Endothelial cell of umbilical vein (primary cell): ENCODE data around the gene DYRK1A. TPM values are rescaled to one million over a fixed set of nuclear protein-coding genes. Genes with fewer than 3 reads are reported as not detected.

Source experiments
- BruUV-seq: library from RNA; stranded (reverse); fragments of 400-500 nt; replicated peaks from 2 replicates; lab custom pipeline; 2021; lab: Mats Ljungman, UMichigan
- CTCF ChIA-PET: fragments of 300-600, 350-600 bp; sonication (Branson Sonifier 250); formaldehyde crosslinking; loops from one replicate; lab custom pipeline; 2021; ENCODE audit warnings: antibody characterized with exemption, inconsistent platforms; lab: Charles Lee
- POLR2A ChIA-PET: fragments of 300-600, 350-600 bp; sonication (Branson Sonifier 250); formaldehyde crosslinking; loops from one replicate; lab custom pipeline; 2021; ENCODE audit warnings: antibody characterized with exemption, inconsistent platforms; lab: Charles Lee
- DNase-seq: peaks from one replicate; pipeline ENCODE4 v3.0.0-alpha.2; 2011; ENCODE audit warnings: low read depth, low spot score
- FAIRE-seq: peaks from 2 replicates; lab custom pipeline; 2011; peaks lifted over from hg19 to GRCh38; lab: Jason Lieb, UNC
- H2AFZ ChIP-seq: 2 replicates; pipeline ENCODE4 v1.6.0; 2012; ENCODE audit warnings: low read depth, low read length, control low read depth, inconsistent platforms
- H3K27ac ChIP-seq: 2 replicates; pipeline ENCODE4 v1.5.1; 2011; ENCODE audit warnings: low read depth, mild to moderate bottlenecking, control low read depth, low read length, moderate library complexity; ENCODE audit not compliant: insufficient read depth
- H3K27me3 ChIP-seq, 2 experiments: 2 replicates each; pipeline versions ENCODE4 v1.6.0 to v1.6.1; 2011; ENCODE audit warnings: low read length in 2 of 2, mixed read lengths in 1 of 2; ENCODE audit not compliant: control insufficient read depth in 2 of 2, insufficient read depth in 2 of 2
- H3K36me3 ChIP-seq, 2 experiments: 2 replicates in 1 of 2; 3 replicates in 1 of 2; pipeline ENCODE4 v1.5.1; 2011; ENCODE audit warnings: low read length in 2 of 2, mild to moderate bottlenecking in 1 of 2, moderate library complexity in 1 of 2; ENCODE audit not compliant: control insufficient read depth in 2 of 2, insufficient read depth in 2 of 2; ENCODE audit errors: extremely low read depth in 1 of 2
- H3K4me1 ChIP-seq: 3 replicates; pipeline ENCODE4 v1.5.1; 2011; ENCODE audit warnings: mild to moderate bottlenecking, low read length; ENCODE audit not compliant: control insufficient read depth, insufficient read depth; ENCODE audit errors: extremely low read depth
- H3K4me2 ChIP-seq: 2 replicates; pipeline ENCODE4 v1.6.1; 2011; ENCODE audit warnings: low read length, control low read depth, mixed read lengths; ENCODE audit not compliant: insufficient read depth
- H3K4me3 ChIP-seq, 3 experiments: fragments of 200-600 bp in 1 of 3; sonication (generic), shearing (Covaris generic) in 1 of 3; replicated peaks in 1 of 3; 2 replicates each; pipeline ENCODE4 v1.5.1; 2011 to 2016; ENCODE audit warnings: control low read depth in 3 of 3, low read length in 3 of 3, mild to moderate bottlenecking in 2 of 3, inconsistent platforms in 1 of 3, low read depth in 1 of 3, moderate library complexity in 1 of 3; ENCODE audit not compliant: insufficient read depth in 1 of 3
- H3K79me2 ChIP-seq: 2 replicates; pipeline ENCODE4 v1.6.0; 2012; ENCODE audit warnings: low read length, inconsistent platforms; ENCODE audit not compliant: control insufficient read depth, insufficient read depth
- H3K9ac ChIP-seq: replicated peaks from 2 replicates; pipeline ENCODE3; 2011; ENCODE audit warnings: low read length, control low read depth; ENCODE audit not compliant: insufficient read depth; ENCODE audit errors: extremely low read depth
- H3K9me1 ChIP-seq: replicated peaks from 3 replicates; pipeline ENCODE4 v1.6.0; 2011; ENCODE audit warnings: mild to moderate bottlenecking, low read length; ENCODE audit not compliant: control insufficient read depth, insufficient read depth; ENCODE audit errors: extremely low read depth
- H3K9me3 ChIP-seq: replicated peaks from 2 replicates; pipeline ENCODE4 v1.5.1; 2012; ENCODE audit warnings: low read length, inconsistent platforms; ENCODE audit not compliant: control insufficient read depth, insufficient read depth
- H4K20me1 ChIP-seq: replicated peaks from 2 replicates; pipeline ENCODE3; 2011; ENCODE audit warnings: mild to moderate bottlenecking, low read length; ENCODE audit not compliant: control insufficient read depth, insufficient read depth; ENCODE audit errors: extremely low read depth
- CTCF ChIP-seq, 2 donors: IDR thresholded peaks; 1 replicate in 1 of 2; 2 replicates in 1 of 2; pipeline ENCODE4 v1.5.1; 2011; ENCODE audit warnings: low read length in 2 of 2, mild to moderate bottlenecking in 2 of 2, moderate library complexity in 2 of 2, control low read depth in 1 of 2, inconsistent platforms in 1 of 2, low read depth in 1 of 2; ENCODE audit not compliant: insufficient read depth in 1 of 2; ENCODE audit errors: extremely low read depth in 1 of 2
- EZH2 ChIP-seq: IDR thresholded peaks from 2 replicates; pipeline ENCODE4 v1.6.1; 2012; ENCODE audit warnings: borderline replicate concordance, low read depth, mild to moderate bottlenecking, moderate library complexity, low read length, inconsistent platforms; ENCODE audit not compliant: severe bottlenecking
- FOS ChIP-seq: IDR thresholded peaks from 2 replicates; pipeline ENCODE4 v1.6.1; 2011; ENCODE audit warnings: mild to moderate bottlenecking, low read length, moderate library complexity, borderline replicate concordance; ENCODE audit not compliant: insufficient read depth
- GATA2 ChIP-seq: IDR thresholded peaks from 2 replicates; pipeline ENCODE4 v1.7.0; 2011; ENCODE audit warnings: low read depth, mild to moderate bottlenecking, moderate library complexity, mixed read lengths, low read length; ENCODE audit not compliant: insufficient read length, insufficient read depth
- JUN ChIP-seq: IDR thresholded peaks from 2 replicates; pipeline ENCODE4 v1.6.1; 2011; ENCODE audit warnings: borderline replicate concordance, low read depth; ENCODE audit not compliant: insufficient read length, insufficient read depth
- MYC ChIP-seq: IDR thresholded peaks from one replicate; pipeline ENCODE4 v1.6.1; 2011; ENCODE audit warnings: mild to moderate bottlenecking, low read depth, low read length
- POLR2A ChIP-seq: IDR thresholded peaks from 2 replicates; pipeline ENCODE4 v1.6.1; 2012; ENCODE audit warnings: low read depth, mild to moderate bottlenecking, control low read depth, low read length
- POLR2AphosphoS5 ChIP-seq: IDR thresholded peaks from 2 replicates; pipeline ENCODE4 v1.6.1; 2012; ENCODE audit warnings: low read depth, mild to moderate bottlenecking, control low read depth, low read length, moderate library complexity; ENCODE audit not compliant: insufficient read depth
- dilution Hi-C: fragments of 300-500 bp; cut with MboI; formaldehyde crosslinking; loops from one replicate; pipeline ENCODE4 v1.15.0; 2019; ENCODE audit warnings: low sequenced_read_pairs; ENCODE audit not compliant: extremely low pct_ligation_motif_present
- intact Hi-C: fragments of 100-400 bp; cut with micrococcal nuclease; formaldehyde crosslinking; loops from one replicate; pipeline ENCODE4 v1.10.0; 2022
- polyA plus RNA-seq, 4 experiments: library from polyadenylated mRNA; depleted of rRNA in 3 of 4; stranded (reverse) in 3 of 4; unstranded in 1 of 4; fragments of >200 nt; gene quantifications; 2 replicates each; pipeline versions ENCODE4 v1.2.1 to v1.2.3, GENCODE V29; 2011 to 2012; ENCODE audit warnings: missing spikeins in 1 of 4
- total RNA-seq: library from RNA; stranded (reverse); gene quantifications from 2 replicates; pipeline ENCODE4 v1.2.3, GENCODE V29; 2021
- TF ChIP-seq, protein P1 (sequence below): IDR thresholded peaks from 2 replicates; pipeline ENCODE4 v1.6.1; 2011; ENCODE audit not compliant: insufficient read depth, insufficient read length

The DYRK1A gene
- total and polyA plus RNA-seq, 2 donors (not counting 3 experiments of a cell fraction or from before 2014, with no cell fraction given), result 51.8 to 53.7 TPM

DNA sequence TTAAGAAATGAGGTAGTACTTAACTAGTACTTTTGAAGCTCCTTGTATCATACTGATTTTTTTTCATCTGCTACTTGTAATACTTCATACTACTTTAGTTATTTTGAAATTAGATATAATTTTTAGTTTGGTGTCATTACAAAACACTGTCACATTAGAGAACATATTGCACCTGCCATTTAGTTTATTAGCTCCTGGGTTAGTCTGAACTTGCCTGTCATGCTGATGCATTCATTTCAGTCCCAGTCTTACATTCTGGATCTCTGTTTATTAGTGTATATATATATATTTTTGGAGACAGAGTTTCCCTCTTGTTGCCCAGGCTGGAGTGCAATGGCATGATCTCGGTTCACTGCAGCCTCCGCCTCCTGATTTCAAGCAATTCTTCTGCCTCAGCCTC, 50.3 kb downstream of the DYRK1A start:
- intact Hi-C loops (no loop called here), dilution Hi-C loops (no loop called here)
- no peak overlapping the region for H3K9ac ChIP-seq
- CTCF ChIA-PET, result interaction anchor here (1.2 to 1.7 kb wide), 3 partner anchors 9 to 43 kb away, joined by 3 to 8 read pairs (median 5); no protein-coding TSS in a partner anchor
- H3K79me2 ChIP-seq, result peaks cover 97% of the 10 kb centered on the region
- TF ChIP-seq, protein P1, sequence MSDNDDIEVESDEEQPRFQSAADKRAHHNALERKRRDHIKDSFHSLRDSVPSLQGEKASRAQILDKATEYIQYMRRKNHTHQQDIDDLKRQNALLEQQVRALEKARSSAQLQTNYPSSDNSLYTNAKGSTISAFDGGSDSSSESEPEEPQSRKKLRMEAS, result no peak
- TF ChIP-seq JUN, result no peak
- no peak for TF ChIP-seq CTCF (IDR thresholded peaks at IDR 0.05; ENCODE audit: extremely low read depth in 1 of 2, insufficient read depth in 1 of 2, low read depth in 1 of 2, low read length in 2 of 2)
- no peak for TF ChIP-seq EZH2
- TF ChIP-seq POLR2AphosphoS5, result no peak
- no peak for TF ChIP-seq POLR2A
- no peak for TF ChIP-seq MYC
- no peak for TF ChIP-seq FOS
- TF ChIP-seq GATA2, result no peak
- no peaks in the 10 kb centered on the region for H3K4me1 ChIP-seq
- H3K27ac ChIP-seq, result no peak overlapping the region
- no peaks in the 10 kb centered on the region for H3K9me3 ChIP-seq
- H4K20me1 ChIP-seq, result peaks cover 12% of the 10 kb centered on the region
- no peaks in the 10 kb centered on the region for H3K9me1 ChIP-seq
- no peak overlapping the region for H2AFZ ChIP-seq
- no peaks in the 10 kb centered on the region for H3K27me3 ChIP-seq
- no peak overlapping the region for H3K4me3 ChIP-seq
- no peak overlapping the region for H3K4me2 ChIP-seq
- H3K36me3 ChIP-seq, result no peaks in the 10 kb centered on the region
- POLR2A ChIA-PET, result interaction anchor here (0.7 kb wide), 1 partner anchor 13 kb away, joined by 7 read pairs; no protein-coding TSS in a partner anchor
- FAIRE-seq (no peak), DNase-seq (no peak)
- BruUV-seq, result no TSS peak
